Mucosa of gallbladder (tissue), 1 donor: Measurements from ENCODE around the gene WNT8B. TPM values are rescaled to one million over a fixed set of nuclear protein-coding genes. Genes with fewer than 3 reads are reported as not detected.

Source experiments
- DNase-seq: peaks from one replicate; pipeline ENCODE4 v3.0.0-alpha.2; 2020; ENCODE audit warnings: low spot score
- total RNA-seq: library from RNA; stranded (reverse); gene quantifications from one replicate; pipeline ENCODE4 v1.2.1, GENCODE V29; 2021
- donor health status: DM: no; HTN: no; CAD: no.

WNT8B gene, protein sequence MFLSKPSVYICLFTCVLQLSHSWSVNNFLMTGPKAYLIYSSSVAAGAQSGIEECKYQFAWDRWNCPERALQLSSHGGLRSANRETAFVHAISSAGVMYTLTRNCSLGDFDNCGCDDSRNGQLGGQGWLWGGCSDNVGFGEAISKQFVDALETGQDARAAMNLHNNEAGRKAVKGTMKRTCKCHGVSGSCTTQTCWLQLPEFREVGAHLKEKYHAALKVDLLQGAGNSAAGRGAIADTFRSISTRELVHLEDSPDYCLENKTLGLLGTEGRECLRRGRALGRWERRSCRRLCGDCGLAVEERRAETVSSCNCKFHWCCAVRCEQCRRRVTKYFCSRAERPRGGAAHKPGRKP
- total RNA-seq, result not detected

- DNase-seq, result no peak
These were observed at the start of gene WNT8B for GRCh38 chr10:100462709-100463108. Gene WNT8B (plus strand): TSS chr10:100463009. CDS start chr10:100463169, 160 bp downstream.

- no peak for DNase-seq
These were observed 49.6 kb upstream of the WNT8B start for GRCh38 chr10:100413173-100413572.

DNA sequence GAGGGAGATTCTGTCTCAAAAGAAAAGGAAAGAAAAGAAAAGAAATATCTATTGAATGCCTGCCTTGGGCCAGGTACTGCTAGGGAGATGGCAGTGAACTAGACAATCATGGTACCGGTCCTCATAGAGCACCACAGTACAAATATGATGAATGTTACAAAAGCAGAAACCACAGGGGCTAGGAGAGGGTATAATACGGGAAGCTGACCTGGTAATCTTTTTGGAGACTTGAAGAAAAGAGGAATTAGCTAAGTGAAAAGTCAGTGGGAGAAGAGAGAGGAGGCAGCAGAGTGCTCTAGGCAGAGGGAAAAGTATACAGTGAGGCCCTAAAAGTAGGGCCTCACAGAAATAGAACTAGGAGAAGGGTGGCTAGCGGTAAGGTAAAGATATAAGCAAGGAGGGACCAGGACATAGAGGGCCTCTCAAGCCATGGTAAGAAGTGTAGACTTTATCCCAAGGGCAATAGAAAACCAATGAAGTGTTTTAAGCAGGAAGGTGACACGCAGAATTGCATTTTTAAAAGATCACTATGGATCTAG is 42.8 kb upstream of the WNT8B start:
- DNase-seq, result no peak

GRCh38 chr10:100427374-100427773 is 35.4 kb upstream of the WNT8B start:
- DNase-seq, result no peak

- DNase-seq, result peak; percentile 96
These were observed 29.3 kb upstream of the WNT8B start for GRCh38 chr10:100433253-100434240.

GRCh38 chr10:100436255-100436654 is 26.6 kb upstream of the WNT8B start:
- DNase-seq, result no peak

- DNase-seq, result no peak
These were observed 24.0 kb upstream of the WNT8B start for GRCh38 chr10:100438674-100439315.

GRCh38 chr10:100442548-100442947 is 20.3 kb upstream of the WNT8B start:
- no peak for DNase-seq

DNA sequence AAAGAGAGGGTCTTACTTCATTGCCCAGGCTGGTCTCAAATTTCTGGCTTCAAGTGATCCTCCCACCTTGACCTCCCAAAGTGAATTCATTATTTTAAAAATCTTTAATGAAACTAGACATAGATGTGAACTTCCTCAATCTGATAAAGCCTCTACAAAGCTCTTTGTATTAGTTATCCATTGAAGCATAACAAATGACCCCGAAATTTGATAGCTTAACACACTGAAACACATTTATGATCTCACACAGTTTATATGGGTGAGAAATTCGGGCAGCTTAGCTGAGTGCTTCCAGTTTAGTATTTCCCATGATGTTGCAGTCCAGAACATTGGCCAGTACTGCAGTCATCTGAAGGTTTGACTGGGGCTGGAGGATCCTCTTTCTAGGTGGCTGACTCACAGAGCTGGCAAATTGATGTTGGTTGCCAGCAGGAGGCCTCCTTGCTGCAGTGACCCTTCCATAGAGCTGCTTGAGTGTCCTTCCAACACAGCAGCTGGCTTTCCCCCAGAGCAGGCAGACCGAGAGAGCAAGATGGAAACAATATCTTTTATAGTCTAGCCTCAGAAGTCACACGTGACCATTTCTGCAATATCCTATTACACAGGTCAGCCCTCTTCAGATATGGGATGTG is 16.6 kb upstream of the WNT8B start:
- no peak for DNase-seq

- DNase-seq, result no peak
These were observed 15.1 kb upstream of the WNT8B start for GRCh38 chr10:100447663-100448062.

DNA sequence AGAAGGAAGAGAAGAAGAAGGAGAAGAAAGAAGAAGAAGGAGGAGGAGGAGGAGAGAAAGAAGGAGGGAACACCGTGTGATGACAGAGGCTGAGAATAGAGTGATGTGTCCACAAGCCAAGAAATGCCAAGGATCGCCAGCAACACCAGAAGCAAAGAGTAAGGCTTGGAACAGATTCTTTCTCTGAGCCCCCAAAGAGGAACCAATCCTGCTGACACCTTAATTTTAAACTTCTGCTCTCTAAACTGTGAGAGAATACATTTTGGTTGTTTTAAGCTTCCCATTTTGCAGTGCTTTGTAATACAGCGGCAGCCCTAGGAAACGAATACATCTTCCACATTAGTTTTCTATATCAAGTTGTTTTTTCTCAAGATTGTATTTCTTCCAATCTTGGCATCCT is 13.9 kb upstream of the WNT8B start:
- no peak for DNase-seq

DNA sequence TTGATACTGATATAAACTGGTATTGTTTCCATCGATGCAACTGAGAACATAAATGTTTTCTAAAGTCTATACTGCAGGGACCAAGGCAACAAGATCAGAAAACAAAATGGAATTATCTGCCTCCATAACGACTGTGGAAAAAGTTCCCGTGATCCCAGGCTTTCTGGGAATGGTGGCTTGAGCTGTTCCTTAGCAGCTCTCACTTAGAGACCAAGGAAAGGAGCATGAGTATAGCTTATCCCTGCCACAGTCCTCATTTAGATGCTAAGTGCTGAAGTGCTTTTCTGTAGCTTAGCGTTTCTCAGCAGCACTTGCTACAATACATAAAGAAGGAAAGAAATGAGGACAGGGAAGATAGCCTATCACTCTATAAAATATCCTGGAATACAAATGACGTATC is 5.5 kb downstream of the WNT8B start:
- no peak for DNase-seq

DNA sequence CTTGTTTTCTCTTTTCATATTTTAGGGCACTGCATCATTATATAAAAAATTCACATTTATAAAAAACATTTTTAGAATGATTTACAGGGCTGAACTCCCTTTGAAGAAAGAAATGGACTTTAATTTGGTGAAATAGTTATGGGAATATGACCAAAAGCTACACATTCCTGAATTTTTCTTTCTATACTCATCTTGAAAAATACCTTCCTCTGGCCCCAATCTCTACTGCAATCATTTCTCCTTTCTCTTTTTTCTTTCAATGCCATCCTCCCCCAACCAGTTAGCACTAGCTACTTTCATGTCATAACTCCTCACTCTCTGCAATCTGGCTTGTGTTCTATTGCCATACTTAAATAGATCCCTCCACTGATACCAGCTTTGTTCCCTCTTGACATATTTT is 6.2 kb downstream of the WNT8B start:
- no peak for DNase-seq

- no peak for DNase-seq
These were observed 6.9 kb downstream of the WNT8B start for GRCh38 chr10:100469756-100470155.

DNA sequence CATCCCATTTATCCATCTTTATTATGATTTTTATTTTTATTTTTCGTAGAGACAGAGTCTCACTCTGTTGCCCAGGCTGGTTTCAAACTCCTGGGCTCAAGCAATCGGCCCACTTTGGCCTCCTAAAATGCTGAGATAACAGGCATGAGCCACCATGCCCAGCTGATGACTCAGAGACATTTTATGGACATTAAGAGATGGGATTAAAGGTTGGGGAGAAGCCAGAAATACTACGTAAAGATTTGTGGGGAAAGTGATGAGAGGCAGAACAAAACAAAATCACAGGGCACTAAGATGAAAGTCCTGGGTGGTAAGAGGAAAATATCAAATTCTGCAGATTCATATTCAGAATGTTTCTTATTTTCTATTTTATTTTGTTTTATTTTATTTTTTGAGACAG is 7.6 kb downstream of the WNT8B start:
- no peak for DNase-seq

DNA sequence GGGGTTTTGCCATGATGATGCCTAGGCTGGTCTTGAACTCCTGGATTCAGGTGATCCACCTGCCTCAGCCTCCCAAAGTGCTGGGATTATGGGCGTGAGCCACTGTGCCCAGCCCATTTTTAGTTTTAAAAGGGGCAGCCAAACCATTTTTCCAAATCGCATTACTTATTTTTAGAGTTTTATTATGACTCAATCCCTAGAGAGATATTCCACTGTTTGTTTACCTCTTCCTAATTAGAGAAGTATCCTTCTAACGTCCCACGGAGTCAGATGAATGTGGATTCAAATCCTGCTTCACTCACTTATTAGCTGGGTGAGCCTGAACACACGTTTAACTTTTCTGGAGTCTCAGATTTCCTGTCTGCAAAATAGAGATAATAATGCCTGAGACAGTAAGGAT is 15.2 kb downstream of the WNT8B start:
- DNase-seq, result no peak

DNA sequence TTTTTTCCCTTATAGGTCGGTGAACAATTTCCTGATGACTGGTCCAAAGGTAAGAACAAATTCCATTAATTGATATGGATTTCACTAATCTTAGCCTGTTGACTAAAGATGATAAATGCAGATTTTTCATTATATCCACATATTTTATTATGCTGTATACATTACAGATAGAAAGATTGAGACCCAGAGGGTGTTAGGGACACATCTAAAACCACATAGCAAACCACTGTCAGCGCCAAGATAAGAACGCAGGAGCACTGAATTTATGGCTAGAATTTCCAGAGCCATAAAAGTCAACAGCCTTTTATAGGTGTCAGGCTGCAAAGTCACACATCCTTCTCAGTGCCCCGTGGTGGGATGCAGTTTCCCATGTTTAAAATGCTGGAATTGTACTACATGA is 16.2 kb downstream of the WNT8B start:
- DNase-seq, result no peak

- DNase-seq, result no peak
These were observed 17.2 kb downstream of the WNT8B start for GRCh38 chr10:100480002-100480401.

DNA sequence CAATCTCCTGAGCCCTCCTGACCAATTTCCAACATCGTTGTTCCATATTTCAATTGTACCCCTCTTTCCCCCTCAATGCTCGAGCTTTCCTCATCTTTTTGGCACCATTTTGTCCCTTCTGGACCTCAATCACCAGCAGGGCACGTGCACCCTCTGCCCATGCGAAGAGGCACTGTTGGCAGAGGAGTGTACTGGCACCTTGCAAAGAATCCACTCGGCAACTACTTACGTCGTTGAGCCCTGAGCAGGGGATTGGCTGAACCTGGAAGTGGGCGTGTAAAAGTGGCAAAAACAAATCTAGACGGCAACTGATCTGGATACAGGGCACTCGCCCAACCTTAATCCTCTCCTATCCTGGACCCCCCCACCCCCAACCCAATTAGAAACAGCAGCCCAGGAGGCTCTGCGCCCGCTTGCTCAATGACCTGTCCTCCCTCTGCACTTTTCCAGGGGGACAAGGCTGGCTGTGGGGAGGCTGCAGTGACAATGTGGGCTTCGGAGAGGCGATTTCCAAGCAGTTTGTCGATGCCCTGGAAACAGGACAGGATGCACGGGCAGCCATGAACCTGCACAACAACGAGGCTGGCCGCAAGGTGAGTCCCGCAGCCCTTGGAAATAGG is 18.8 kb downstream of the WNT8B start:
- DNase-seq, result peak; percentile 94

DNA sequence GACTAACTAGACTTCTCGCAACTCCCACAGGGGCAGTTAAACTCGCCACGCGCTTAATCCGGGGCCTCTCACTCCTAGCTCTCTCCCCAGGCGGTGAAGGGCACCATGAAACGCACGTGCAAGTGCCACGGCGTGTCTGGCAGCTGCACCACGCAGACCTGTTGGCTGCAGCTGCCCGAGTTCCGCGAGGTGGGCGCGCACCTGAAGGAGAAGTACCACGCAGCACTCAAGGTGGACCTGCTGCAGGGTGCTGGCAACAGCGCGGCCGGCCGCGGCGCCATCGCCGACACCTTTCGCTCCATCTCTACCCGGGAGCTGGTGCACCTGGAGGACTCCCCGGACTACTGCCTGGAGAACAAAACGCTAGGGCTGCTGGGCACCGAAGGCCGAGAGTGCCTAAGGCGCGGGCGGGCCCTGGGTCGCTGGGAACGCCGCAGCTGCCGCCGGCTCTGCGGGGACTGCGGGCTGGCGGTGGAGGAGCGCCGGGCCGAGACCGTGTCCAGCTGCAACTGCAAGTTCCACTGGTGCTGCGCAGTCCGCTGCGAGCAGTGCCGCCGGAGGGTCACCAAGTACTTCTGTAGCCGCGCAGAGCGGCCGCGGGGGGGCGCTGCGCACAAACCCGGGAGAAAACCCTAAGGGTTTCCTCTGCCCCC is 19.5 kb downstream of the WNT8B start:
- peak; percentile 44 for DNase-seq

GRCh38 chr10:100482834-100483185 is 20.0 kb downstream of the WNT8B start:
- no peak for DNase-seq
